H9 (cell line): ENCODE results near the gene BRDT. TPM values are rescaled to one million over a fixed set of nuclear protein-coding genes. Genes with fewer than 3 reads are reported as not detected.

Experiments
- DNase-seq: peaks from one replicate; pipeline ENCODE4 v3.0.0-alpha.2; 2017
- H2AFZ ChIP-seq: one replicate; pipeline ENCODE4 v1.6.1; 2013; ENCODE audit warnings: mild to moderate bottlenecking, low read length, control low read depth, moderate library complexity
- H2AK5ac ChIP-seq: 2 replicates; pipeline ENCODE4 v1.6.1; 2013; ENCODE audit warnings: low read length, control low read depth, mixed read lengths; ENCODE audit not compliant: insufficient read length
- H2BK120ac ChIP-seq: one replicate; pipeline ENCODE4 v1.6.1; 2013; ENCODE audit warnings: low read depth, mild to moderate bottlenecking, low read length, control low read depth, inconsistent platforms; ENCODE audit not compliant: poor library complexity, severe bottlenecking
- H2BK12ac ChIP-seq: 2 replicates; pipeline ENCODE4 v1.6.1; 2013; ENCODE audit warnings: low read length, control low read depth, mixed read lengths, low read depth; ENCODE audit not compliant: insufficient read length
- H2BK15ac ChIP-seq: 2 replicates; pipeline ENCODE4 v1.6.1; 2013; ENCODE audit warnings: low read depth, low read length, control low read depth
- H2BK20ac ChIP-seq: one replicate; pipeline ENCODE4 v1.6.1; 2013; ENCODE audit warnings: low read depth, mild to moderate bottlenecking, low read length, control low read depth, inconsistent platforms; ENCODE audit not compliant: poor library complexity, severe bottlenecking
- H2BK5ac ChIP-seq: 2 replicates; pipeline ENCODE4 v1.6.1; 2013; ENCODE audit warnings: low read length, control low read depth, mixed read lengths; ENCODE audit not compliant: insufficient read length
- H3K14ac ChIP-seq: 2 replicates; pipeline ENCODE4 v1.6.1; 2013; ENCODE audit warnings: low read length, control low read depth; ENCODE audit not compliant: insufficient read depth
- H3K18ac ChIP-seq: 2 replicates; pipeline ENCODE4 v1.6.1; 2013; ENCODE audit warnings: low read depth, mild to moderate bottlenecking, mixed read lengths, low read length, control low read depth; ENCODE audit not compliant: insufficient read length
- H3K23ac ChIP-seq: 2 replicates; pipeline ENCODE4 v1.6.1; 2013; ENCODE audit warnings: low read length, control low read depth, mixed read lengths, low read depth; ENCODE audit not compliant: insufficient read length
- H3K23me2 ChIP-seq: 2 replicates; pipeline ENCODE4 v1.6.1; 2013; ENCODE audit warnings: low read depth, mild to moderate bottlenecking, mixed read lengths, low read length, control low read depth; ENCODE audit not compliant: insufficient read length, poor library complexity, severe bottlenecking
- H3K27ac ChIP-seq: 2 replicates; pipeline ENCODE4 v1.5.1; 2013; ENCODE audit warnings: low read length, control low read depth, mixed read lengths, low read depth; ENCODE audit not compliant: insufficient read length
- H3K27me3 ChIP-seq: 2 replicates; pipeline ENCODE4 v1.6.1; 2013; ENCODE audit warnings: low read length, control low read depth, inconsistent platforms; ENCODE audit not compliant: insufficient read depth
- H3K4ac ChIP-seq: 2 replicates; pipeline ENCODE4 v1.6.1; 2013; ENCODE audit warnings: low read depth, mild to moderate bottlenecking, control low read depth, inconsistent platforms, low read length, moderate library complexity
- H3K4me1 ChIP-seq: 2 replicates; pipeline ENCODE4 v1.6.1; 2013; ENCODE audit warnings: low read length, control low read depth, inconsistent platforms; ENCODE audit not compliant: insufficient read depth
- H3K4me2 ChIP-seq: 2 replicates; pipeline ENCODE4 v1.6.1; 2013; ENCODE audit warnings: low read length, control low read depth, mixed read lengths; ENCODE audit not compliant: insufficient read length, insufficient read depth
- H3K56ac ChIP-seq: 2 replicates; pipeline ENCODE4 v1.6.1; 2013; ENCODE audit warnings: low read depth, mild to moderate bottlenecking, mixed read lengths, low read length, control low read depth; ENCODE audit not compliant: insufficient read length
- H3K79me1 ChIP-seq: 2 replicates; pipeline ENCODE4 v1.6.1; 2013; ENCODE audit warnings: low read depth, mild to moderate bottlenecking, moderate library complexity, low read length, control low read depth, inconsistent platforms; ENCODE audit not compliant: insufficient read depth, poor library complexity, severe bottlenecking
- H3K79me2 ChIP-seq: 2 replicates; pipeline ENCODE4 v1.6.1; 2013; ENCODE audit warnings: low read length, control low read depth, inconsistent platforms; ENCODE audit not compliant: insufficient read depth
- H3K9ac ChIP-seq: 2 replicates; pipeline ENCODE4 v1.6.1; 2013; ENCODE audit warnings: low read length, control low read depth, mixed read lengths; ENCODE audit not compliant: insufficient read length; ENCODE audit errors: extremely low read depth
- H3K9me3 ChIP-seq: one replicate; pipeline ENCODE4 v1.6.1; 2013; ENCODE audit warnings: low read depth, low read length, inconsistent platforms; ENCODE audit not compliant: control insufficient read depth
- H3T11ph ChIP-seq: one replicate; pipeline ENCODE4 v1.6.1; 2013; ENCODE audit warnings: mild to moderate bottlenecking, low read length, control low read depth, inconsistent platforms
- H4K20me1 ChIP-seq: one replicate; pipeline ENCODE4 v1.6.1; 2013; ENCODE audit not compliant: control insufficient read depth, insufficient read length, insufficient read depth
- H4K5ac ChIP-seq: 2 replicates; pipeline ENCODE4 v1.6.1; 2013; ENCODE audit warnings: low read depth, mild to moderate bottlenecking, mixed read lengths, low read length, control low read depth; ENCODE audit not compliant: insufficient read length
- H4K8ac ChIP-seq: replicated peaks from 2 replicates; pipeline ENCODE4 v1.6.1; 2013; ENCODE audit warnings: low read length, control low read depth, mixed read lengths, low read depth; ENCODE audit not compliant: insufficient read length
- H4K91ac ChIP-seq: 2 replicates; pipeline ENCODE4 v1.6.1; 2013; ENCODE audit warnings: low read depth, mild to moderate bottlenecking, moderate library complexity, mixed read lengths, low read length, control low read depth; ENCODE audit not compliant: insufficient read length
- H3K27ac Mint-ChIP-seq, 3 experiments: 2 replicates in 2 of 3; 3 replicates in 1 of 3; pipeline ENCODE4 v1.8.0; 2020 to 2021; ENCODE audit warnings: mixed read lengths in 3 of 3, mild to moderate bottlenecking in 1 of 3, moderate library complexity in 1 of 3
- H3K27me3 Mint-ChIP-seq: 2 replicates; pipeline ENCODE4 v1.8.0; 2021; ENCODE audit warnings: low read depth, mild to moderate bottlenecking, moderate library complexity, mixed read lengths
- H3K36me3 Mint-ChIP-seq, 3 experiments: 2 replicates in 2 of 3; 3 replicates in 1 of 3; pipeline ENCODE4 v1.8.0; 2020 to 2021; ENCODE audit warnings: low read depth in 3 of 3, mixed read lengths in 3 of 3; ENCODE audit not compliant: insufficient read depth in 1 of 3
- H3K4me1 Mint-ChIP-seq, 2 experiments: 2 replicates each; pipeline ENCODE4 v1.8.0; 2020; ENCODE audit warnings: mixed read lengths in 2 of 2
- H3K4me3 Mint-ChIP-seq, 2 experiments: 2 replicates in 1 of 2; 3 replicates in 1 of 2; pipeline ENCODE4 v1.8.0; 2020 to 2021; ENCODE audit warnings: mild to moderate bottlenecking in 2 of 2, mixed read lengths in 2 of 2, moderate library complexity in 1 of 2
- H3K9me3 Mint-ChIP-seq, 2 experiments: 2 replicates in 1 of 2; 3 replicates in 1 of 2; pipeline ENCODE4 v1.8.0; 2020; ENCODE audit warnings: mild to moderate bottlenecking in 2 of 2, mixed read lengths in 2 of 2, moderate library complexity in 1 of 2
- WGBS: extraction: QIAGEN DNeasy Blood & Tissue Kit; methylation state at CpG from one replicate; pipeline ENCODE4 v1.1.7; 2013; ENCODE audit warnings: missing lambda C conversion rate, low lambda C conversion rate, mixed read lengths; ENCODE audit not compliant: insufficient read length; ENCODE audit errors: extremely low coverage; 5-methylcytosine and 5-hydroxymethylcytosine counted together
- total RNA-seq: library from RNA; stranded (reverse); gene quantifications from 2 replicates; pipeline ENCODE4 v1.2.1, GENCODE V29; 2021
- TF ChIP-seq, protein P1 (sequence below): fragments of 200-600 bp; sonication (generic); conservative IDR thresholded peaks from 3 replicates; pipeline ENCODE4 v1.8.0; 2021; ENCODE audit warnings: antibody characterized with exemption, mild to moderate bottlenecking

Gene BRDT
- total RNA-seq, 1 experiment from 2014 or later = 0.15 TPM

GRCh38 chr1:91979383-91979782 is 30.2 kb downstream of the BRDT start:
- Mint-ChIP-seq H3K36me3 (no peaks in the 10 kb centered on the region), H3K4me1 (no peaks in the 10 kb centered on the region), H3K27ac (peak overlapping the region in 1 of 3 experiments; percentile 31; a peak in 1 of 7 replicates), H3K4me3 (no peak overlapping the region), H3K9me3 (no peaks in the 10 kb centered on the region), H3K27me3 (no peaks in the 10 kb centered on the region)
- Histone ChIP-seq H2BK15ac (no peak overlapping the region), H3K18ac (no peak overlapping the region), H4K20me1 (no peaks in the 10 kb centered on the region), H3K79me1 (no peaks in the 10 kb centered on the region), H4K91ac (no peak overlapping the region), H2BK5ac (no peak overlapping the region), H3K23ac (no peak overlapping the region), H3K27ac (no peak overlapping the region), H4K5ac (no peak overlapping the region), H4K8ac (no peak overlapping the region), H3K56ac (no peak overlapping the region), H3K79me2 (no peaks in the 10 kb centered on the region), H3K14ac (no peak overlapping the region), H2AK5ac (no peak overlapping the region), H2BK120ac (no peak overlapping the region), H3K23me2 (no peaks in the 10 kb centered on the region), H2AFZ (no peak overlapping the region), H3K4me2 (no peak overlapping the region), H3K9me3 (no peaks in the 10 kb centered on the region), H3T11ph (no peak overlapping the region), H3K9ac (no peak overlapping the region), H3K4me1 (no peaks in the 10 kb centered on the region), H3K27me3 (no peaks in the 10 kb centered on the region), H2BK12ac (no peak overlapping the region), H3K4ac (no peak overlapping the region), H2BK20ac (no peak overlapping the region)
- TF ChIP-seq, protein P1, sequence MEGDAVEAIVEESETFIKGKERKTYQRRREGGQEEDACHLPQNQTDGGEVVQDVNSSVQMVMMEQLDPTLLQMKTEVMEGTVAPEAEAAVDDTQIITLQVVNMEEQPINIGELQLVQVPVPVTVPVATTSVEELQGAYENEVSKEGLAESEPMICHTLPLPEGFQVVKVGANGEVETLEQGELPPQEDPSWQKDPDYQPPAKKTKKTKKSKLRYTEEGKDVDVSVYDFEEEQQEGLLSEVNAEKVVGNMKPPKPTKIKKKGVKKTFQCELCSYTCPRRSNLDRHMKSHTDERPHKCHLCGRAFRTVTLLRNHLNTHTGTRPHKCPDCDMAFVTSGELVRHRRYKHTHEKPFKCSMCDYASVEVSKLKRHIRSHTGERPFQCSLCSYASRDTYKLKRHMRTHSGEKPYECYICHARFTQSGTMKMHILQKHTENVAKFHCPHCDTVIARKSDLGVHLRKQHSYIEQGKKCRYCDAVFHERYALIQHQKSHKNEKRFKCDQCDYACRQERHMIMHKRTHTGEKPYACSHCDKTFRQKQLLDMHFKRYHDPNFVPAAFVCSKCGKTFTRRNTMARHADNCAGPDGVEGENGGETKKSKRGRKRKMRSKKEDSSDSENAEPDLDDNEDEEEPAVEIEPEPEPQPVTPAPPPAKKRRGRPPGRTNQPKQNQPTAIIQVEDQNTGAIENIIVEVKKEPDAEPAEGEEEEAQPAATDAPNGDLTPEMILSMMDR = no peak
- no peak for DNase-seq
- no CpG with 5 or more reads among the region's 7 CpGs for WGBS
